Endothelial cell of umbilical vein (primary cell): Measurements from ENCODE around the gene HDAC10. TPM values are rescaled to one million over a fixed set of nuclear protein-coding genes. Genes with fewer than 3 reads are reported as not detected.

Experiments
- BruUV-seq: library from RNA; stranded (reverse); fragments of 400-500 nt; replicated peaks from 2 replicates; lab custom pipeline; 2021; lab: Mats Ljungman, UMichigan
- CTCF ChIA-PET: fragments of 300-600, 350-600 bp; sonication (Branson Sonifier 250); formaldehyde crosslinking; loops from one replicate; lab custom pipeline; 2021; ENCODE audit warnings: antibody characterized with exemption, inconsistent platforms; lab: Charles Lee
- POLR2A ChIA-PET: fragments of 300-600, 350-600 bp; sonication (Branson Sonifier 250); formaldehyde crosslinking; loops from one replicate; lab custom pipeline; 2021; ENCODE audit warnings: antibody characterized with exemption, inconsistent platforms; lab: Charles Lee
- DNase-seq: peaks from one replicate; pipeline ENCODE4 v3.0.0-alpha.2; 2011; ENCODE audit warnings: low read depth, low spot score
- FAIRE-seq: peaks from 2 replicates; lab custom pipeline; 2011; peaks lifted over from hg19 to GRCh38; lab: Jason Lieb, UNC
- H2AFZ ChIP-seq: 2 replicates; pipeline ENCODE4 v1.6.0; 2012; ENCODE audit warnings: low read depth, low read length, control low read depth, inconsistent platforms
- H3K27ac ChIP-seq: 2 replicates; pipeline ENCODE4 v1.5.1; 2011; ENCODE audit warnings: low read depth, mild to moderate bottlenecking, control low read depth, low read length, moderate library complexity; ENCODE audit not compliant: insufficient read depth
- H3K27me3 ChIP-seq, 2 experiments: 2 replicates each; pipeline versions ENCODE4 v1.6.0 to v1.6.1; 2011; ENCODE audit warnings: low read length in 2 of 2, mixed read lengths in 1 of 2; ENCODE audit not compliant: control insufficient read depth in 2 of 2, insufficient read depth in 2 of 2
- H3K36me3 ChIP-seq, 2 experiments: 2 replicates in 1 of 2; 3 replicates in 1 of 2; pipeline ENCODE4 v1.5.1; 2011; ENCODE audit warnings: low read length in 2 of 2, mild to moderate bottlenecking in 1 of 2, moderate library complexity in 1 of 2; ENCODE audit not compliant: control insufficient read depth in 2 of 2, insufficient read depth in 2 of 2; ENCODE audit errors: extremely low read depth in 1 of 2
- H3K4me1 ChIP-seq: 3 replicates; pipeline ENCODE4 v1.5.1; 2011; ENCODE audit warnings: mild to moderate bottlenecking, low read length; ENCODE audit not compliant: control insufficient read depth, insufficient read depth; ENCODE audit errors: extremely low read depth
- H3K4me2 ChIP-seq: 2 replicates; pipeline ENCODE4 v1.6.1; 2011; ENCODE audit warnings: low read length, control low read depth, mixed read lengths; ENCODE audit not compliant: insufficient read depth
- H3K4me3 ChIP-seq, 3 experiments: fragments of 200-600 bp in 1 of 3; sonication (generic), shearing (Covaris generic) in 1 of 3; replicated peaks in 1 of 3; 2 replicates each; pipeline ENCODE4 v1.5.1; 2011 to 2016; ENCODE audit warnings: control low read depth in 3 of 3, low read length in 3 of 3, mild to moderate bottlenecking in 2 of 3, inconsistent platforms in 1 of 3, low read depth in 1 of 3, moderate library complexity in 1 of 3; ENCODE audit not compliant: insufficient read depth in 1 of 3
- H3K79me2 ChIP-seq: 2 replicates; pipeline ENCODE4 v1.6.0; 2012; ENCODE audit warnings: low read length, inconsistent platforms; ENCODE audit not compliant: control insufficient read depth, insufficient read depth
- H3K9ac ChIP-seq: replicated peaks from 2 replicates; pipeline ENCODE3; 2011; ENCODE audit warnings: low read length, control low read depth; ENCODE audit not compliant: insufficient read depth; ENCODE audit errors: extremely low read depth
- H3K9me1 ChIP-seq: replicated peaks from 3 replicates; pipeline ENCODE4 v1.6.0; 2011; ENCODE audit warnings: mild to moderate bottlenecking, low read length; ENCODE audit not compliant: control insufficient read depth, insufficient read depth; ENCODE audit errors: extremely low read depth
- H3K9me3 ChIP-seq: replicated peaks from 2 replicates; pipeline ENCODE4 v1.5.1; 2012; ENCODE audit warnings: low read length, inconsistent platforms; ENCODE audit not compliant: control insufficient read depth, insufficient read depth
- H4K20me1 ChIP-seq: replicated peaks from 2 replicates; pipeline ENCODE3; 2011; ENCODE audit warnings: mild to moderate bottlenecking, low read length; ENCODE audit not compliant: control insufficient read depth, insufficient read depth; ENCODE audit errors: extremely low read depth
- EZH2 ChIP-seq: IDR thresholded peaks from 2 replicates; pipeline ENCODE4 v1.6.1; 2012; ENCODE audit warnings: borderline replicate concordance, low read depth, mild to moderate bottlenecking, moderate library complexity, low read length, inconsistent platforms; ENCODE audit not compliant: severe bottlenecking
- FOS ChIP-seq: IDR thresholded peaks from 2 replicates; pipeline ENCODE4 v1.6.1; 2011; ENCODE audit warnings: mild to moderate bottlenecking, low read length, moderate library complexity, borderline replicate concordance; ENCODE audit not compliant: insufficient read depth
- GATA2 ChIP-seq: IDR thresholded peaks from 2 replicates; pipeline ENCODE4 v1.7.0; 2011; ENCODE audit warnings: low read depth, mild to moderate bottlenecking, moderate library complexity, mixed read lengths, low read length; ENCODE audit not compliant: insufficient read length, insufficient read depth
- JUN ChIP-seq: IDR thresholded peaks from 2 replicates; pipeline ENCODE4 v1.6.1; 2011; ENCODE audit warnings: borderline replicate concordance, low read depth; ENCODE audit not compliant: insufficient read length, insufficient read depth
- MAX ChIP-seq: IDR thresholded peaks from 2 replicates; pipeline ENCODE4 v1.6.1; 2011; ENCODE audit not compliant: insufficient read depth, insufficient read length
- MYC ChIP-seq: IDR thresholded peaks from one replicate; pipeline ENCODE4 v1.6.1; 2011; ENCODE audit warnings: mild to moderate bottlenecking, low read depth, low read length
- POLR2A ChIP-seq: IDR thresholded peaks from 2 replicates; pipeline ENCODE4 v1.6.1; 2012; ENCODE audit warnings: low read depth, mild to moderate bottlenecking, control low read depth, low read length
- POLR2AphosphoS5 ChIP-seq: IDR thresholded peaks from 2 replicates; pipeline ENCODE4 v1.6.1; 2012; ENCODE audit warnings: low read depth, mild to moderate bottlenecking, control low read depth, low read length, moderate library complexity; ENCODE audit not compliant: insufficient read depth
- dilution Hi-C: fragments of 300-500 bp; cut with MboI; formaldehyde crosslinking; loops from one replicate; pipeline ENCODE4 v1.15.0; 2019; ENCODE audit warnings: low sequenced_read_pairs; ENCODE audit not compliant: extremely low pct_ligation_motif_present
- intact Hi-C: fragments of 100-400 bp; cut with micrococcal nuclease; formaldehyde crosslinking; loops from one replicate; pipeline ENCODE4 v1.10.0; 2022
- polyA plus RNA-seq, 4 experiments: library from polyadenylated mRNA; depleted of rRNA in 3 of 4; stranded (reverse) in 3 of 4; unstranded in 1 of 4; fragments of >200 nt; gene quantifications; 2 replicates each; pipeline versions ENCODE4 v1.2.1 to v1.2.3, GENCODE V29; 2011 to 2012; ENCODE audit warnings: missing spikeins in 1 of 4
- total RNA-seq: library from RNA; stranded (reverse); gene quantifications from 2 replicates; pipeline ENCODE4 v1.2.3, GENCODE V29; 2021
- TF ChIP-seq, protein P1 (sequence below), 2 donors: IDR thresholded peaks; 1 replicate in 1 of 2; 2 replicates in 1 of 2; pipeline ENCODE4 v1.5.1; 2011; ENCODE audit warnings: low read length in 2 of 2, mild to moderate bottlenecking in 2 of 2, moderate library complexity in 2 of 2, control low read depth in 1 of 2, inconsistent platforms in 1 of 2, low read depth in 1 of 2; ENCODE audit not compliant: insufficient read depth in 1 of 2; ENCODE audit errors: extremely low read depth in 1 of 2

HDAC10 gene
- total and polyA plus RNA-seq, 2 donors (not counting 3 experiments of a cell fraction or from before 2014, with no cell fraction given), result 32.6 to 47.0 TPM

DNA sequence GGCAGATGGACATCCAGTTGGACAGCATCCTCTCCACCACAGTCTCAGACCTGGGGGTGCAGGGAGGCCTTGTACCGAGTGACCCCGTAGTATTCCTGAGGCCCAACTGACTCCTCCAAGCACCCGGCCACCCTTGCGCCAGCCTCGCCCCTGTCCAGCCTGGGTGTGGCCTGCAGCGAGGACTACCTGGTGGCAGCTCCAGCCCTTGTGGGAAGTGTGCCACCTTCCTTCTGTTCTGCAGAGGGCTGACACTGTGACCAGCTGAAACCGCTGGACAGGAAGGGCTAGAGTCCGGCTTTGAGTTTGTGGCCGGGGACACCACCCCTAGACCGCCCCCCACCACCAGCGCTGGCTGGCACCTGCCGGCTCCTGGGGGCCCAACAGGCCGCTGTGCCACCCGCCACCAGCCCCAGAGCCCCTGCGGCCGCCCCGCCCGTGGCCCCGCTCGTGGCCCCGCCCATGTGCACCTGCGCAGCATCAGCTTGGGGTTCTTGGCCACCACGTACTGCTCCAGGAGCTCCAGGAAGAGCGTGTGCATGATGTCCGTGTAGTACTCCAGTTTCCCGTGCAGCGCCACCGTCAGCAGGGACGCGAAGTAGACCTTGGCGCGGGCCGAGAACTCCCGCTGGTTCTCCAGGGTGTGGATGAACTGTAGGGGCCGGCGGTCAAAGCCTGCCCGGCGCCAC, 29.1 kb upstream of the HDAC10 start:
- Histone ChIP-seq H3K36me3 (peaks cover 42 to 74% of the 10 kb centered on the region in 2 experiments), H3K9me1 (no peaks in the 10 kb centered on the region), H2AFZ (no peak overlapping the region), H3K9ac (no peak overlapping the region), H3K27me3 (no peaks in the 10 kb centered on the region), H3K4me3 (no peak overlapping the region), H3K4me2 (no peak overlapping the region), H3K4me1 (peaks cover 2% of the 10 kb centered on the region), H3K79me2 (no peaks in the 10 kb centered on the region), H3K9me3 (no peaks in the 10 kb centered on the region), H3K27ac (no peak overlapping the region), H4K20me1 (no peaks in the 10 kb centered on the region)
- FAIRE-seq (no peak), DNase-seq (no peak)
- intact Hi-C loops, result no loop called here
- ChIA-PET POLR2A (no interaction called here), CTCF (no interaction called here)
- TF ChIP-seq FOS (no peak), EZH2 (no peak), POLR2A (no peak), JUN (no peak), MYC (no peak), MAX (no peak), POLR2AphosphoS5 (no peak), GATA2 (no peak)
- TF ChIP-seq, protein P1, sequence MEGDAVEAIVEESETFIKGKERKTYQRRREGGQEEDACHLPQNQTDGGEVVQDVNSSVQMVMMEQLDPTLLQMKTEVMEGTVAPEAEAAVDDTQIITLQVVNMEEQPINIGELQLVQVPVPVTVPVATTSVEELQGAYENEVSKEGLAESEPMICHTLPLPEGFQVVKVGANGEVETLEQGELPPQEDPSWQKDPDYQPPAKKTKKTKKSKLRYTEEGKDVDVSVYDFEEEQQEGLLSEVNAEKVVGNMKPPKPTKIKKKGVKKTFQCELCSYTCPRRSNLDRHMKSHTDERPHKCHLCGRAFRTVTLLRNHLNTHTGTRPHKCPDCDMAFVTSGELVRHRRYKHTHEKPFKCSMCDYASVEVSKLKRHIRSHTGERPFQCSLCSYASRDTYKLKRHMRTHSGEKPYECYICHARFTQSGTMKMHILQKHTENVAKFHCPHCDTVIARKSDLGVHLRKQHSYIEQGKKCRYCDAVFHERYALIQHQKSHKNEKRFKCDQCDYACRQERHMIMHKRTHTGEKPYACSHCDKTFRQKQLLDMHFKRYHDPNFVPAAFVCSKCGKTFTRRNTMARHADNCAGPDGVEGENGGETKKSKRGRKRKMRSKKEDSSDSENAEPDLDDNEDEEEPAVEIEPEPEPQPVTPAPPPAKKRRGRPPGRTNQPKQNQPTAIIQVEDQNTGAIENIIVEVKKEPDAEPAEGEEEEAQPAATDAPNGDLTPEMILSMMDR (IDR thresholded peaks at IDR 0.05; ENCODE audit: extremely low read depth in 1 of 2, insufficient read depth in 1 of 2, low read depth in 1 of 2, low read length in 2 of 2), result no peak
- dilution Hi-C loops, result no loop called here
- BruUV-seq, result no TSS peak
